Uterus (tissue), 2 donors: ENCODE results near the gene MAGI2.

Source experiments
- POLR2A ChIP-seq, 2 donors: fragments of 450-650 bp; IDR thresholded peaks; one replicate each; pipeline ENCODE4 v1.6.1; 2016; ENCODE audit warnings: antibody characterized with exemption in 2 of 2, mild to moderate bottlenecking in 1 of 2, moderate library complexity in 1 of 2
- TF ChIP-seq, protein P1 (sequence below), 4 experiments: fragments of 200-600 bp in 2 of 4; fragments of 450-650 bp in 2 of 4; sonication (generic) in 2 of 4; IDR thresholded peaks; one replicate each; pipeline ENCODE4 v1.5.1; 2016 to 2019; ENCODE audit warnings: antibody characterized with exemption in 4 of 4, mild to moderate bottlenecking in 2 of 4, moderate library complexity in 1 of 4

DNA sequence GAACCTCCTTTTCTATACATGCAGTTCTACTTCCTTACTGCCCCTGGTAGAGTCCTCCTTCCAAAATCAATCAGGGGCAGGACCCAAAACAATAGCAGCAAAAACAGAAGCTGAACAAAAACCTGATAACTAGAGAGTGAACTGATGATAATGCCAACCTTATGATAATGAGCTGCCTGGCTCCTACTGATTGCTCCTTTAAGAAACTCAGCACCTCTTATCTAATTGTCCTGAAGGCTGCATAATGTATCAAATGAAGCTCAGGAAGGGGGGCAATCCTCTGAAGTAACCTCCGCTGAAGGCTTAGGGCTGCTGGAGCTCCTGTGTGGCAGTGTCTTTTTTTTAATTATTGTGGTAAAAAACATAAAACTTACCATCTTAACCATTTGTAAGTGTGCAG lies 1397.9 kb downstream of the MAGI2 start:
- TF ChIP-seq, protein P1, sequence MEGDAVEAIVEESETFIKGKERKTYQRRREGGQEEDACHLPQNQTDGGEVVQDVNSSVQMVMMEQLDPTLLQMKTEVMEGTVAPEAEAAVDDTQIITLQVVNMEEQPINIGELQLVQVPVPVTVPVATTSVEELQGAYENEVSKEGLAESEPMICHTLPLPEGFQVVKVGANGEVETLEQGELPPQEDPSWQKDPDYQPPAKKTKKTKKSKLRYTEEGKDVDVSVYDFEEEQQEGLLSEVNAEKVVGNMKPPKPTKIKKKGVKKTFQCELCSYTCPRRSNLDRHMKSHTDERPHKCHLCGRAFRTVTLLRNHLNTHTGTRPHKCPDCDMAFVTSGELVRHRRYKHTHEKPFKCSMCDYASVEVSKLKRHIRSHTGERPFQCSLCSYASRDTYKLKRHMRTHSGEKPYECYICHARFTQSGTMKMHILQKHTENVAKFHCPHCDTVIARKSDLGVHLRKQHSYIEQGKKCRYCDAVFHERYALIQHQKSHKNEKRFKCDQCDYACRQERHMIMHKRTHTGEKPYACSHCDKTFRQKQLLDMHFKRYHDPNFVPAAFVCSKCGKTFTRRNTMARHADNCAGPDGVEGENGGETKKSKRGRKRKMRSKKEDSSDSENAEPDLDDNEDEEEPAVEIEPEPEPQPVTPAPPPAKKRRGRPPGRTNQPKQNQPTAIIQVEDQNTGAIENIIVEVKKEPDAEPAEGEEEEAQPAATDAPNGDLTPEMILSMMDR (IDR thresholded peaks at IDR 0.05) = no peak
- TF ChIP-seq POLR2A (IDR thresholded peaks at IDR 0.05) = no peak
